Smooth muscle cell (in vitro differentiated cells): ENCODE results near the gene CDC73. TPM values are rescaled to one million over a fixed set of nuclear protein-coding genes. Genes with fewer than 3 reads are reported as not detected.
"Not testable (repeated sequence)": the region's sequence is repeated elsewhere in the genome, so short reads cannot be mapped to it uniquely, and the experiment has no call there.

Source experiments
- DNase-seq: peaks from one replicate; lab custom pipeline; 2025; ENCODE audit not compliant: unreplicated experiment; lab: John Stamatoyannopoulos, UW
- H2AFZ ChIP-seq: fragments of 200-600 bp; sonication (generic); 2 replicates; pipeline ENCODE4 v1.6.0; 2016; ENCODE audit warnings: antibody characterized with exemption, low read depth, mild to moderate bottlenecking
- H3F3A ChIP-seq: fragments of 200-600 bp; sonication (generic); 2 replicates; pipeline ENCODE4 v1.6.0; 2017; ENCODE audit warnings: antibody characterized with exemption, low read depth
- H3K27ac ChIP-seq: fragments of 200-600 bp; sonication (generic); 2 replicates; pipeline ENCODE4 v1.5.1; 2016; ENCODE audit warnings: low read depth, mild to moderate bottlenecking
- H3K27me3 ChIP-seq: fragments of 200-600 bp; sonication (generic); 2 replicates; pipeline ENCODE4 v1.6.1; 2016; ENCODE audit warnings: low read depth, mild to moderate bottlenecking
- H3K36me3 ChIP-seq: fragments of 200-600 bp; sonication (generic); 2 replicates; pipeline ENCODE4 v1.5.1; 2016; ENCODE audit warnings: low read depth
- H3K4me1 ChIP-seq: fragments of 200-600 bp; sonication (generic); 2 replicates; pipeline ENCODE4 v1.5.1; 2016; ENCODE audit warnings: low read depth
- H3K4me2 ChIP-seq: fragments of 200-600 bp; sonication (generic); 2 replicates; pipeline ENCODE4 v1.6.0; 2016; ENCODE audit warnings: mild to moderate bottlenecking
- H3K4me3 ChIP-seq: fragments of 200-600 bp; sonication (generic); 2 replicates; pipeline ENCODE4 v1.5.1; 2016; ENCODE audit warnings: mild to moderate bottlenecking
- H3K79me2 ChIP-seq: fragments of 200-600 bp; sonication (generic); 2 replicates; pipeline ENCODE4 v1.6.0; 2016; ENCODE audit warnings: low read depth, mild to moderate bottlenecking
- H3K9ac ChIP-seq: fragments of 200-600 bp; sonication (generic); 2 replicates; pipeline ENCODE4 v1.6.0; 2016; ENCODE audit warnings: low read depth
- H3K9me3 ChIP-seq: fragments of 200-600 bp; sonication (generic); replicated peaks from 2 replicates; pipeline ENCODE4 v1.5.1; 2016; ENCODE audit warnings: low read depth
- H4K20me1 ChIP-seq: fragments of 200-600 bp; sonication (generic); 2 replicates; pipeline ENCODE4 v1.6.0; 2016; ENCODE audit warnings: low read depth
- CTCF ChIP-seq: fragments of 200-600 bp; sonication (generic); IDR thresholded peaks from 2 replicates; pipeline ENCODE4 v1.5.1; 2017; ENCODE audit warnings: borderline replicate concordance, mild to moderate bottlenecking, antibody characterized with exemption; ENCODE audit not compliant: insufficient read depth, poor library complexity, severe bottlenecking
- WGBS: methylation state at CpG from one replicate; pipeline ENCODE4 v1.1.7; 2016; ENCODE audit warnings: low lambda C conversion rate; 5-methylcytosine and 5-hydroxymethylcytosine counted together
- polyA plus RNA-seq: library from polyadenylated mRNA; unstranded; fragments of >200 nt; fragmentation: Nextera tagmentation; extraction: Ambion mirVana; gene quantifications from 2 replicates; pipeline ENCODE4 v1.2.1, GENCODE V29; 2016
- total RNA-seq: library from RNA; depleted of rRNA; stranded (reverse); fragments of >200 nt; gene quantifications from 2 replicates; pipeline ENCODE4 v1.2.3, GENCODE V29; 2014

CDC73 gene
- total and polyA plus RNA-seq, 2 experiments from 2014 or later: 28.5 to 32.0 TPM

DNA sequence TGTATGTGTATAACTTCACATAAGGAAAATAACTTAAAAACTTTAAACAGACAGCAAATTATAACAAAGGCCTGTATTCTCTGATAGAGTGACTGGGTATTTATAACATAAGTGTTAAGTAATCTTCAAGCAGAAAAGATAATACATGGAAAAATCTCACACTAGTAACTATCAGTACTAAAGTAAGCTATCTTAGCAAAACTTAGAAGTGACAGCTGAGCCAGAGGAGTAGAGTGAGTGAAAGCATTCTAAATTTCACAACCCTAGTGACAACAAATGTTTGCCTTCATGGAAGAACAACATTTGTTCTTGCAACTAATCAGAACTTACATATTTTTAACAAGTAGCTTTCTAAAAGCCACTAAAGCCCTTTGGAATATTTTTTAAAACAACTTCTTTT, 139.1 kb downstream of the CDC73 start:
- H3F3A ChIP-seq: no peaks in the 10 kb centered on the region
- DNase-seq: no peak

GRCh38 chr1:193262661-193263060, 140.8 kb downstream of the CDC73 start:
- no peak for DNase-seq
- Histone ChIP-seq H4K20me1 (no peaks in the 10 kb centered on the region), H3K9me3 (no peaks in the 10 kb centered on the region), H3K4me2 (no peak overlapping the region), H3K27me3 (no peaks in the 10 kb centered on the region), H3K27ac (no peak overlapping the region), H3K36me3 (no peaks in the 10 kb centered on the region), H3K79me2 (no peaks in the 10 kb centered on the region), H3K9ac (no peak overlapping the region), H2AFZ (no peak overlapping the region), H3F3A (no peaks in the 10 kb centered on the region), H3K4me3 (no peak overlapping the region), H3K4me1 (no peaks in the 10 kb centered on the region)
- 97% methylated on average over 3 of the region's 3 CpGs for whole genome bisulfite sequencing
- TF ChIP-seq CTCF: no peak

More for the DNA sequence above, 139.1 kb downstream of the CDC73 start:
- no peak for TF ChIP-seq CTCF
- Histone ChIP-seq H3K9ac (no peak overlapping the region), H2AFZ (no peak overlapping the region), H3K27ac (no peak overlapping the region), H3K36me3 (no peaks in the 10 kb centered on the region), H3K4me3 (no peak overlapping the region), H3K27me3 (no peaks in the 10 kb centered on the region), H3K4me1 (no peaks in the 10 kb centered on the region), H4K20me1 (no peaks in the 10 kb centered on the region), H3K4me2 (no peak overlapping the region), H3K79me2 (no peaks in the 10 kb centered on the region), H3K9me3 (no peaks in the 10 kb centered on the region)

GRCh38 chr1:193264313-193265065, 142.7 kb downstream of the CDC73 start:
- Histone ChIP-seq H3K79me2 (no peaks in the 10 kb centered on the region), H3K4me2 (no peak overlapping the region), H2AFZ (no peak overlapping the region), H3K27ac (no peak overlapping the region), H3K9me3 (no peaks in the 10 kb centered on the region), H4K20me1 (no peaks in the 10 kb centered on the region), H3K9ac (no peak overlapping the region), H3K4me3 (no peak overlapping the region), H3K36me3 (no peaks in the 10 kb centered on the region), H3F3A (no peaks in the 10 kb centered on the region), H3K27me3 (no peaks in the 10 kb centered on the region), H3K4me1 (no peaks in the 10 kb centered on the region)
- DNase-seq: no peak
- no peak for TF ChIP-seq CTCF
- 91% methylated on average over 4 of the region's 4 CpGs for WGBS

DNA sequence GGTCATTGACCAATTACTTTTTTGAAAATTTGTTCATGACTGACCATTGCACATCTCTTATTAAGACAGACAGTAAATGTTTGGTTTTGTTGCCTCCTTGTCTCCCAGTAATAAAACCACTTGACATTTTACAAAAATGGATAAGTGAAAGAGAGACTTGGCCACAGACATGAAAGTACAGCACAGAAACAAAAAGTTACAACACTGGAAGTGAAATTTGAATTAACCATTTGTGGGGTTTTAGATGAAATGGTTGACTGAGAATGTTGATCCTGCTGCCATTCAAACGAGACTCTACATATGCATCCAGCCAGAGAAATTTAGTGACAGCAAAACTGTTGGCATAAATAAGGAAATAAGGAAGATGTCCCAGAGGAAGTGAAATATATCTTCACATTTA, 143.9 kb downstream of the CDC73 start:
- Histone ChIP-seq H3K4me1 (no peaks in the 10 kb centered on the region), H3K27me3 (no peaks in the 10 kb centered on the region), H3K4me2 (no peak overlapping the region), H3K4me3 (no peak overlapping the region), H3K9me3 (no peaks in the 10 kb centered on the region), H3K79me2 (no peaks in the 10 kb centered on the region), H3K27ac (no peak overlapping the region), H4K20me1 (no peaks in the 10 kb centered on the region), H2AFZ (no peak overlapping the region), H3K9ac (no peak overlapping the region), H3F3A (no peaks in the 10 kb centered on the region), H3K36me3 (no peaks in the 10 kb centered on the region)
- DNase-seq: no peak
- 100% methylated on average over 1 of the region's 1 CpG for WGBS
- TF ChIP-seq CTCF: no peak

DNA sequence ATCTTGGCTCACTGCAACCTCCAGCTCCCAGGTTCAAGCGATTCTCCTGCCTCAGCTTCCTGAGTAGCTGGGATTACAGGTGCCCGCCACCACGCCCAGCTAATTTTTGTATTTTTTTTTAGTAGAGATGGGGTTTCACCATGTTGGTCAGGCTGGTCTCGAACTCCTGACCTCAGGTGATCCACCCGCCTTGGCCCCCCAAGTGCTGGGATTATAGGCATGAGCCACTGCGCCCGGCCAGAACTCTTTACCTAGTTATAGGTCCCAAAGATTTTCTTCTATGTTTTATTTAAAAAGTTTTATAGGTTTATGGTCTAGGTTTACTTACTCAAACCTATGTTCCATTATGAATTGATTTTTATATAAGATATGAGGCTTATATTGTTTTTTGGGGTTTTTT, 145.0 kb downstream of the CDC73 start:
- H3K9ac ChIP-seq, H3K79me2 ChIP-seq, H3K36me3 ChIP-seq, H3K27me3 ChIP-seq, H3K27ac ChIP-seq, H2AFZ ChIP-seq, H3K9me3 ChIP-seq, H4K20me1 ChIP-seq, H3K4me2 ChIP-seq, H3K4me3 ChIP-seq, H3K4me1 ChIP-seq, DNase-seq, H3F3A ChIP-seq: not testable (repeated sequence)
- 98% methylated on average over 7 of the region's 7 CpGs for WGBS
